ENCODE data around the gene DST.

The DST gene

GRCh38 chr6:56624046-56624727 lies 18.5 kb downstream of the DST start:
- peaks cover 25% of the 10 kb centered on the region for H3K36me3 ChIP-seq (ENCODE audit: insufficient read depth, low read length)
- no peak overlapping the region for H3K9ac ChIP-seq (ENCODE audit: low read depth, low read length)

GRCh38 chr6:56620229-56620868 lies 22.3 kb downstream of the DST start:
- Histone ChIP-seq H3K9me3 (ENCODE audit: control insufficient read depth, insufficient read depth, low read length) (no peaks in the 10 kb centered on the region), H3K36me3 (ENCODE audit: insufficient read depth, low read length) (peaks cover 27% of the 10 kb centered on the region), H3K4me1 (ENCODE audit: insufficient read depth, low read length) (no peaks in the 10 kb centered on the region), H3K9ac (ENCODE audit: low read depth, low read length) (no peak overlapping the region)

More at GRCh38 chr6:56624046-56624727, 18.5 kb downstream of the DST start:
- Histone ChIP-seq H3K4me1 (ENCODE audit: insufficient read depth, low read length) (no peaks in the 10 kb centered on the region), H3K9me3 (ENCODE audit: control insufficient read depth, insufficient read depth, low read length) (no peaks in the 10 kb centered on the region)

GRCh38 chr6:56618050-56618449 lies 24.6 kb downstream of the DST start:
- Histone ChIP-seq H3K9ac (ENCODE audit: low read depth, low read length) (no peak overlapping the region), H3K4me1 (ENCODE audit: insufficient read depth, low read length) (peaks cover 6% of the 10 kb centered on the region; the same call in 1 of the 2 replicates), H3K36me3 (ENCODE audit: insufficient read depth, low read length) (peaks cover 31% of the 10 kb centered on the region), H3K9me3 (ENCODE audit: control insufficient read depth, insufficient read depth, low read length) (no peaks in the 10 kb centered on the region)

- peaks cover 29% of the 10 kb centered on the region for H3K36me3 ChIP-seq (ENCODE audit: insufficient read depth, low read length)
- H3K4me1 ChIP-seq (ENCODE audit: insufficient read depth, low read length) = peaks cover 6% of the 10 kb centered on the region; the same call in 1 of the 2 replicates
- H3K9ac ChIP-seq (ENCODE audit: low read depth, low read length) = no peak overlapping the region
- H3K9me3 ChIP-seq (ENCODE audit: control insufficient read depth, insufficient read depth, low read length) = no peaks in the 10 kb centered on the region
Measured at GRCh38 chr6:56616967-56617366, 25.7 kb downstream of the DST start.

- H3K4me1 ChIP-seq (ENCODE audit: insufficient read depth, low read length) = peaks cover 6% of the 10 kb centered on the region; the same call in 1 of the 2 replicates
- H3K9ac ChIP-seq (ENCODE audit: low read depth, low read length) = no peak overlapping the region
- H3K9me3 ChIP-seq (ENCODE audit: control insufficient read depth, insufficient read depth, low read length) = no peaks in the 10 kb centered on the region
- peaks cover 23% of the 10 kb centered on the region for H3K36me3 ChIP-seq (ENCODE audit: insufficient read depth, low read length)
Measured at GRCh38 chr6:56613247-56613851, 29.3 kb downstream of the DST start.

GRCh38 chr6:56608332-56608731 lies 34.4 kb downstream of the DST start:
- no peak overlapping the region for H3K9ac ChIP-seq (ENCODE audit: low read depth, low read length)
- H3K4me1 ChIP-seq (ENCODE audit: insufficient read depth, low read length) = no peaks in the 10 kb centered on the region
- no peaks in the 10 kb centered on the region for H3K9me3 ChIP-seq (ENCODE audit: control insufficient read depth, insufficient read depth, low read length)
- peaks cover 11% of the 10 kb centered on the region for H3K36me3 ChIP-seq (ENCODE audit: insufficient read depth, low read length)

GRCh38 chr6:56607111-56607752 lies 35.5 kb downstream of the DST start:
- Histone ChIP-seq H3K9ac (ENCODE audit: low read depth, low read length) (no peak overlapping the region), H3K36me3 (ENCODE audit: insufficient read depth, low read length) (peaks cover 11% of the 10 kb centered on the region), H3K4me1 (ENCODE audit: insufficient read depth, low read length) (no peaks in the 10 kb centered on the region), H3K9me3 (ENCODE audit: control insufficient read depth, insufficient read depth, low read length) (no peaks in the 10 kb centered on the region)

GRCh38 chr6:56605435-56605834 lies 37.3 kb downstream of the DST start:
- Histone ChIP-seq H3K9ac (ENCODE audit: low read depth, low read length) (no peak overlapping the region), H3K9me3 (ENCODE audit: control insufficient read depth, insufficient read depth, low read length) (no peaks in the 10 kb centered on the region), H3K36me3 (ENCODE audit: insufficient read depth, low read length) (peaks cover 11% of the 10 kb centered on the region), H3K4me1 (ENCODE audit: insufficient read depth, low read length) (no peaks in the 10 kb centered on the region)

GRCh38 chr6:56604186-56604585 lies 38.5 kb downstream of the DST start:
- H3K9ac ChIP-seq (ENCODE audit: low read depth, low read length) = no peak overlapping the region
- no peaks in the 10 kb centered on the region for H3K9me3 ChIP-seq (ENCODE audit: control insufficient read depth, insufficient read depth, low read length)
- peaks cover 11% of the 10 kb centered on the region for H3K36me3 ChIP-seq (ENCODE audit: insufficient read depth, low read length)
- H3K4me1 ChIP-seq (ENCODE audit: insufficient read depth, low read length) = no peaks in the 10 kb centered on the region

- Histone ChIP-seq H3K9me3 (ENCODE audit: control insufficient read depth, insufficient read depth, low read length) (no peaks in the 10 kb centered on the region), H3K4me1 (ENCODE audit: insufficient read depth, low read length) (no peaks in the 10 kb centered on the region), H3K9ac (ENCODE audit: low read depth, low read length) (no peak overlapping the region), H3K36me3 (ENCODE audit: insufficient read depth, low read length) (peaks cover 7% of the 10 kb centered on the region)
Measured at GRCh38 chr6:56601390-56601789, 41.3 kb downstream of the DST start.

GRCh38 chr6:56595490-56596122 lies 47.1 kb downstream of the DST start:
- Histone ChIP-seq H3K9me3 (ENCODE audit: control insufficient read depth, insufficient read depth, low read length) (no peaks in the 10 kb centered on the region), H3K9ac (ENCODE audit: low read depth, low read length) (no peak overlapping the region), H3K36me3 (ENCODE audit: insufficient read depth, low read length) (peaks cover 20% of the 10 kb centered on the region; the same call in 1 of the 2 replicates), H3K4me1 (ENCODE audit: insufficient read depth, low read length) (no peaks in the 10 kb centered on the region)

GRCh38 chr6:56594699-56595098 lies 48.0 kb downstream of the DST start:
- Histone ChIP-seq H3K9ac (ENCODE audit: low read depth, low read length) (no peak overlapping the region), H3K36me3 (ENCODE audit: insufficient read depth, low read length) (peaks cover 20% of the 10 kb centered on the region; the same call in 1 of the 2 replicates), H3K4me1 (ENCODE audit: insufficient read depth, low read length) (no peaks in the 10 kb centered on the region), H3K9me3 (ENCODE audit: control insufficient read depth, insufficient read depth, low read length) (no peaks in the 10 kb centered on the region)

- no peak overlapping the region for H3K9ac ChIP-seq (ENCODE audit: low read depth, low read length)
- peaks cover 20% of the 10 kb centered on the region; the same call in 1 of the 2 replicates for H3K36me3 ChIP-seq (ENCODE audit: insufficient read depth, low read length)
- H3K9me3 ChIP-seq (ENCODE audit: control insufficient read depth, insufficient read depth, low read length) = no peaks in the 10 kb centered on the region
- no peaks in the 10 kb centered on the region for H3K4me1 ChIP-seq (ENCODE audit: insufficient read depth, low read length)
Measured at GRCh38 chr6:56593801-56594318, 48.8 kb downstream of the DST start.

- no peaks in the 10 kb centered on the region for H3K9me3 ChIP-seq (ENCODE audit: control insufficient read depth, insufficient read depth, low read length)
- no peaks in the 10 kb centered on the region for H3K4me1 ChIP-seq (ENCODE audit: insufficient read depth, low read length)
- H3K9ac ChIP-seq (ENCODE audit: low read depth, low read length) = no peak overlapping the region
- no peaks in the 10 kb centered on the region; the same call in 1 of the 2 replicates for H3K36me3 ChIP-seq (ENCODE audit: insufficient read depth, low read length)
Measured at GRCh38 chr6:56582236-56582635, 60.5 kb downstream of the DST start.
